Mesenchymal stem cell (in vitro differentiated cells and primary cell): Measurements from ENCODE around the gene STX17.
A peak's percentile ranks its signal among the peaks of the same experiment; 100 is the strongest.

Experiments used
- DNase-seq: peaks from one replicate; pipeline ENCODE4 v3.0.0-alpha.2; 2013
- H2AFZ ChIP-seq: one replicate; pipeline ENCODE4 v1.6.1; 2013; ENCODE audit warnings: low read depth, mild to moderate bottlenecking, control low read depth, inconsistent platforms, low read length, moderate library complexity
- H2AK5ac ChIP-seq: 2 replicates; pipeline ENCODE4 v1.6.1; 2013; ENCODE audit warnings: low read length, moderate library complexity, mild to moderate bottlenecking, inconsistent platforms; ENCODE audit not compliant: severe bottlenecking
- H2BK120ac ChIP-seq: one replicate; pipeline ENCODE4 v1.6.1; 2013; ENCODE audit warnings: low read depth, mild to moderate bottlenecking, inconsistent platforms, low read length, moderate library complexity
- H2BK12ac ChIP-seq, 2 experiments: one replicate each; pipeline ENCODE4 v1.6.1; 2013; ENCODE audit warnings: inconsistent platforms in 2 of 2, low read length in 2 of 2, mild to moderate bottlenecking in 2 of 2, moderate library complexity in 2 of 2, control low read depth in 1 of 2
- H2BK15ac ChIP-seq: one replicate; pipeline ENCODE4 v1.6.1; 2013; ENCODE audit warnings: mild to moderate bottlenecking, low read depth, inconsistent platforms; ENCODE audit not compliant: poor library complexity, severe bottlenecking
- H2BK5ac ChIP-seq: 2 replicates; pipeline ENCODE4 v1.6.1; 2013; ENCODE audit warnings: low read depth, mild to moderate bottlenecking, low read length, control low read depth, inconsistent platforms; ENCODE audit not compliant: poor library complexity, severe bottlenecking
- H3K14ac ChIP-seq, 2 experiments: one replicate each; pipeline ENCODE4 v1.6.1; 2013; ENCODE audit warnings: inconsistent platforms in 2 of 2, low read length in 2 of 2, control low read depth in 1 of 2, mild to moderate bottlenecking in 1 of 2, moderate library complexity in 1 of 2
- H3K18ac ChIP-seq, 2 experiments: one replicate each; pipeline ENCODE4 v1.6.1; 2013; ENCODE audit warnings: inconsistent platforms in 2 of 2, low read length in 2 of 2, control low read depth in 1 of 2, low read depth in 1 of 2, mild to moderate bottlenecking in 1 of 2
- H3K23ac ChIP-seq, 2 experiments: one replicate each; pipeline ENCODE4 v1.6.1; 2013; ENCODE audit warnings: inconsistent platforms in 2 of 2, low read length in 2 of 2, mild to moderate bottlenecking in 2 of 2, moderate library complexity in 2 of 2, control low read depth in 1 of 2
- H3K27ac ChIP-seq: 2 replicates; pipeline ENCODE4 v1.5.1; 2013; ENCODE audit warnings: mild to moderate bottlenecking, moderate library complexity, low read length, control low read depth, inconsistent platforms; ENCODE audit not compliant: poor library complexity, severe bottlenecking
- H3K27me3 ChIP-seq, 2 experiments: 2 replicates each; pipeline versions ENCODE4 v1.6.1 to v1.7.0; 2013; ENCODE audit warnings: low read length in 2 of 2, mild to moderate bottlenecking in 2 of 2, moderate library complexity in 2 of 2, control low read depth in 1 of 2, inconsistent platforms in 1 of 2; ENCODE audit not compliant: control insufficient read depth in 1 of 2, insufficient read depth in 1 of 2
- H3K36me3 ChIP-seq, 2 experiments: 2 replicates each; pipeline versions ENCODE4 v1.6.1 to v1.7.0; 2013; ENCODE audit warnings: low read length in 2 of 2, control low read depth in 1 of 2, inconsistent platforms in 1 of 2, low read depth in 1 of 2, mild to moderate bottlenecking in 1 of 2; ENCODE audit not compliant: insufficient read depth in 2 of 2, control insufficient read depth in 1 of 2
- H3K4ac ChIP-seq, 2 experiments: one replicate each; pipeline ENCODE4 v1.6.1; 2013; ENCODE audit warnings: inconsistent platforms in 2 of 2, low read length in 2 of 2, mild to moderate bottlenecking in 2 of 2, moderate library complexity in 2 of 2, control low read depth in 1 of 2, low read depth in 1 of 2
- H3K4me1 ChIP-seq: 2 replicates; pipeline ENCODE4 v1.6.1; 2013; ENCODE audit warnings: low read depth, low read length, control low read depth; ENCODE audit not compliant: control insufficient read depth, insufficient read depth
- H3K4me2 ChIP-seq: 2 replicates; pipeline ENCODE4 v1.6.1; 2013; ENCODE audit warnings: low read length, mild to moderate bottlenecking, inconsistent platforms; ENCODE audit not compliant: poor library complexity, severe bottlenecking
- H3K4me3 ChIP-seq, 2 experiments: 2 replicates each; pipeline versions ENCODE4 v1.5.1 to v1.7.0; 2013; ENCODE audit warnings: low read length in 2 of 2, mild to moderate bottlenecking in 2 of 2, control low read depth in 1 of 2, low read depth in 1 of 2; ENCODE audit not compliant: insufficient read depth in 1 of 2
- H3K79me1 ChIP-seq: replicated peaks from 2 replicates; pipeline ENCODE4 v1.6.1; 2013; ENCODE audit warnings: mild to moderate bottlenecking, control low read depth, low read length, inconsistent platforms; ENCODE audit not compliant: poor library complexity, severe bottlenecking
- H3K9ac ChIP-seq: 2 replicates; pipeline ENCODE4 v1.7.0; 2013; ENCODE audit warnings: mild to moderate bottlenecking, low read length, moderate library complexity
- H3K9me3 ChIP-seq: 2 replicates; pipeline ENCODE4 v1.7.0; 2013; ENCODE audit warnings: mild to moderate bottlenecking, low read length; ENCODE audit not compliant: control insufficient read depth
- H4K8ac ChIP-seq: one replicate; pipeline ENCODE4 v1.6.1; 2013; ENCODE audit warnings: inconsistent platforms, mild to moderate bottlenecking, low read length, moderate library complexity
- H4K91ac ChIP-seq: one replicate; pipeline ENCODE4 v1.6.1; 2013; ENCODE audit warnings: mild to moderate bottlenecking, low read length, inconsistent platforms
- WGBS: methylation state at CpG from one replicate; pipeline ENCODE4 v1.1.7; 2013; ENCODE audit warnings: mixed read lengths; 5-methylcytosine and 5-hydroxymethylcytosine counted together

The STX17 gene

DNA sequence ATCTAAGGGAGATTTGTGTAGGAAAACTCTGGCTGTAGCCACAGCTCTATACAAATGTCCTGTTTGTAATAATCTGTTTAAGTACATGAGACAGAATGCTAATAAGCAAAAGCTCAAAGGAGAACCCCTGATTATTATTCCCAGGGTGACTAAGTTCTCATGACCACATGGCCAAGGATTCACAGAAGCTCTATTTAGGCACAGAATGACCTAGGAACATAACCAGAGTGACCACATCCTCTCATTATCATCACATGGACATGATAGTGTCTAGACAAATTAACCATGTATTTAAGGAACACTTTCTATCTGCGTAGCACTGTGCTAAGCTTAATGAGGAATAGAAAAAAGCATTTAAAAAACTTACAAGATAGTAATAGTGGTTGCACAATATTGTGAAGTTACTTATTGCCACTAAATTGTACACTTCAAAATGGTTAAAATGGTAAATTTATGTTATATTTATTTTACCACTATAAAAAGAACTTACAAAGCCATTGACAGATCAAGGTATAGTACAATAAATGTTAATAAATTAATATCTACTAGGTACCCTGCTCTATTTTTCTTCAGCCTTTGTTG, 56.3 kb downstream of the STX17 start:
- Histone ChIP-seq H2BK12ac (no peak overlapping the region), H2AK5ac (no peak overlapping the region), H3K27me3 (no peaks in the 10 kb centered on the region), H2BK120ac (no peak overlapping the region), H3K4ac (no peak overlapping the region), H3K27ac (no peak overlapping the region), H4K8ac (no peak overlapping the region), H3K18ac (no peak overlapping the region), H3K4me2 (no peak overlapping the region), H3K4me3 (no peak overlapping the region), H3K9ac (no peak overlapping the region), H3K14ac (no peak overlapping the region), H2AFZ (no peak overlapping the region), H2BK5ac (no peak overlapping the region), H3K23ac (no peak overlapping the region), H3K4me1 (peaks cover 3% of the 10 kb centered on the region), H3K9me3 (no peaks in the 10 kb centered on the region), H3K79me1 (peaks cover 5% of the 10 kb centered on the region), H3K36me3 (peaks cover 0 to 46% of the 10 kb centered on the region in 2 experiments), H2BK15ac (no peak overlapping the region), H4K91ac (no peak overlapping the region)
- whole genome bisulfite sequencing = no CpG with 5 or more reads among the region's 1 CpG
- peak; percentile 57 for DNase-seq

- H2BK12ac ChIP-seq = no peak overlapping the region
- no peak overlapping the region for H3K14ac ChIP-seq
- H3K4me3 ChIP-seq = no peak overlapping the region
- H3K4ac ChIP-seq = no peak overlapping the region
- 92% methylated on average over 1 of the region's 1 CpG for WGBS
- no peak overlapping the region for H4K8ac ChIP-seq
- no peak overlapping the region for H3K4me2 ChIP-seq
- peaks cover 0 to 56% of the 10 kb centered on the region in 2 experiments for H3K36me3 ChIP-seq
- no peak overlapping the region for H3K9ac ChIP-seq
- H2BK120ac ChIP-seq = no peak overlapping the region
- H2BK5ac ChIP-seq = no peak overlapping the region
- no peaks in the 10 kb centered on the region for H3K9me3 ChIP-seq
- peak overlapping the region; percentile 7 for H3K27ac ChIP-seq
- no peak for DNase-seq
- H2BK15ac ChIP-seq = no peak overlapping the region
- no peak overlapping the region for H2AK5ac ChIP-seq
- H4K91ac ChIP-seq = no peak overlapping the region
- H3K23ac ChIP-seq = no peak overlapping the region
- H3K4me1 ChIP-seq = peaks cover 6% of the 10 kb centered on the region
- H3K18ac ChIP-seq = no peak overlapping the region
- no peak overlapping the region for H2AFZ ChIP-seq
- H3K27me3 ChIP-seq = no peaks in the 10 kb centered on the region
- H3K79me1 ChIP-seq = peaks cover 2% of the 10 kb centered on the region
These were observed 57.9 kb downstream of the STX17 start for GRCh38 chr9:99964336-99964735.

- no peak overlapping the region for H2AFZ ChIP-seq
- WGBS = 96% methylated on average over 2 of the region's 2 CpGs
- H3K14ac ChIP-seq = no peak overlapping the region
- no peak overlapping the region for H2BK15ac ChIP-seq
- H3K23ac ChIP-seq = no peak overlapping the region
- H2BK12ac ChIP-seq = no peak overlapping the region
- no peak for DNase-seq
- peaks cover 2% of the 10 kb centered on the region for H3K79me1 ChIP-seq
- H4K8ac ChIP-seq = no peak overlapping the region
- no peak overlapping the region for H3K4me3 ChIP-seq
- H3K18ac ChIP-seq = no peak overlapping the region
- no peaks in the 10 kb centered on the region for H3K27me3 ChIP-seq
- no peak overlapping the region for H3K9ac ChIP-seq
- H2BK5ac ChIP-seq = no peak overlapping the region
- no peak overlapping the region for H3K4ac ChIP-seq
- peaks cover 0 to 63% of the 10 kb centered on the region in 2 experiments for H3K36me3 ChIP-seq
- no peak overlapping the region for H2BK120ac ChIP-seq
- H3K4me2 ChIP-seq = no peak overlapping the region
- H3K9me3 ChIP-seq = no peaks in the 10 kb centered on the region
- H2AK5ac ChIP-seq = peak overlapping the region; percentile 36
- H3K27ac ChIP-seq = no peak overlapping the region
- no peak overlapping the region for H4K91ac ChIP-seq
- peaks cover 6% of the 10 kb centered on the region for H3K4me1 ChIP-seq
These were observed 59.5 kb downstream of the STX17 start for GRCh38 chr9:99966001-99966400.

GRCh38 chr9:99966716-99967115, 60.3 kb downstream of the STX17 start:
- H2AK5ac ChIP-seq = no peak overlapping the region
- H3K23ac ChIP-seq = no peak overlapping the region
- peaks cover 2% of the 10 kb centered on the region for H3K79me1 ChIP-seq
- H3K4me2 ChIP-seq = no peak overlapping the region
- H2BK5ac ChIP-seq = no peak overlapping the region
- H3K18ac ChIP-seq = no peak overlapping the region
- no peak overlapping the region for H3K14ac ChIP-seq
- H2BK15ac ChIP-seq = no peak overlapping the region
- H3K36me3 ChIP-seq = peaks cover 0 to 56% of the 10 kb centered on the region in 2 experiments
- H3K4me3 ChIP-seq = no peak overlapping the region
- no peaks in the 10 kb centered on the region for H3K9me3 ChIP-seq
- DNase-seq = peak; percentile 38
- H2BK120ac ChIP-seq = no peak overlapping the region
- 27% methylated on average over 2 of the region's 2 CpGs for WGBS
- H3K4ac ChIP-seq = no peak overlapping the region
- H3K27ac ChIP-seq = no peak overlapping the region
- no peak overlapping the region for H4K91ac ChIP-seq
- H3K27me3 ChIP-seq = no peaks in the 10 kb centered on the region
- no peak overlapping the region for H2BK12ac ChIP-seq
- H4K8ac ChIP-seq = no peak overlapping the region
- no peak overlapping the region for H3K9ac ChIP-seq
- H2AFZ ChIP-seq = no peak overlapping the region
- peaks cover 6% of the 10 kb centered on the region for H3K4me1 ChIP-seq
